Liver (tissue), 9 donors: Measurements from ENCODE around the gene CEP128. TPM values are rescaled to one million over a fixed set of nuclear protein-coding genes. Genes with fewer than 3 reads are reported as not detected.

Experiments
- DNase-seq: peaks from one replicate; pipeline ENCODE4 v3.0.0-alpha.2; 2017; ENCODE audit warnings: low spot score
- H3K27ac ChIP-seq, 2 donors: one replicate each; pipeline ENCODE4 v1.7.0; 2013; ENCODE audit warnings: inconsistent platforms in 2 of 2, low read length in 2 of 2, control low read depth in 1 of 2, low read depth in 1 of 2, mild to moderate bottlenecking in 1 of 2
- H3K27me3 ChIP-seq, 4 donors: one replicate each; pipeline versions ENCODE4 v1.6.1 to v1.7.0; 2013; ENCODE audit warnings: low read length in 3 of 4, inconsistent platforms in 1 of 4, mild to moderate bottlenecking in 1 of 4, moderate library complexity in 1 of 4; ENCODE audit not compliant: control insufficient read depth in 4 of 4, insufficient read depth in 4 of 4
- H3K36me3 ChIP-seq, 4 donors: one replicate each; pipeline versions ENCODE4 v1.6.1 to v1.7.0; 2013; ENCODE audit warnings: low read length in 3 of 4, mild to moderate bottlenecking in 3 of 4, low read depth in 1 of 4, moderate library complexity in 1 of 4; ENCODE audit not compliant: control insufficient read depth in 4 of 4, insufficient read depth in 3 of 4
- H3K4me1 ChIP-seq, 4 donors: one replicate each; pipeline versions ENCODE4 v1.6.1 to v1.7.0; 2013; ENCODE audit warnings: low read length in 3 of 4, mild to moderate bottlenecking in 3 of 4, moderate library complexity in 1 of 4; ENCODE audit not compliant: control insufficient read depth in 4 of 4, insufficient read depth in 4 of 4
- H3K4me3 ChIP-seq, 3 donors: one replicate each; pipeline versions ENCODE4 v1.6.1 to v1.7.0; 2013; ENCODE audit warnings: low read length in 3 of 3, control low read depth in 1 of 3, low read depth in 1 of 3, mild to moderate bottlenecking in 1 of 3
- H3K9ac ChIP-seq, 2 donors: one replicate each; pipeline ENCODE4 v1.7.0; 2013; ENCODE audit warnings: low read length in 2 of 2, mild to moderate bottlenecking in 2 of 2, moderate library complexity in 2 of 2, control low read depth in 1 of 2, low read depth in 1 of 2
- H3K9me3 ChIP-seq, 4 donors: one replicate each; pipeline versions ENCODE4 v1.6.1 to v1.7.0; 2013; ENCODE audit warnings: low read length in 3 of 4; ENCODE audit not compliant: control insufficient read depth in 4 of 4
- ATF3 ChIP-seq: IDR thresholded peaks from 2 replicates; pipeline ENCODE4 v1.6.1; 2016; ENCODE audit warnings: antibody characterized with exemption
- CTCF ChIP-seq: fragments of 150-350 bp; IDR thresholded peaks from 2 replicates; pipeline ENCODE4 v1.5.1; 2017; ENCODE audit warnings: improper control_type of control experiment, low read depth, low read length; ENCODE audit not compliant: missing input control
- EGR1 ChIP-seq, 2 donors: IDR thresholded peaks; 2 replicates each; pipeline ENCODE4 v1.6.1; 2016 to 2018; ENCODE audit warnings: antibody characterized with exemption in 2 of 2, low read depth in 2 of 2
- FOXA1 ChIP-seq: IDR thresholded peaks from 2 replicates; pipeline ENCODE4 v1.6.1; 2016; ENCODE audit warnings: antibody characterized with exemption
- FOXA2 ChIP-seq: IDR thresholded peaks from 2 replicates; pipeline ENCODE4 v1.6.1; 2016; ENCODE audit warnings: antibody characterized with exemption
- GABPA ChIP-seq, 2 donors: IDR thresholded peaks in 1 of 2; conservative IDR thresholded peaks in 1 of 2; 2 replicates each; pipeline ENCODE4 v1.6.1; 2016; ENCODE audit warnings: antibody characterized with exemption in 2 of 2, mild to moderate bottlenecking in 1 of 2, moderate library complexity in 1 of 2
- HNF4A ChIP-seq, 2 donors: conservative IDR thresholded peaks; 2 replicates each; pipeline ENCODE4 v1.6.1; 2016; ENCODE audit warnings: antibody characterized with exemption in 2 of 2, mild to moderate bottlenecking in 2 of 2
- HNF4G ChIP-seq: IDR thresholded peaks from 2 replicates; pipeline ENCODE4 v1.6.1; 2016; ENCODE audit warnings: antibody characterized with exemption
- JUND ChIP-seq, 2 donors: IDR thresholded peaks; 2 replicates each; pipeline ENCODE4 v1.6.1; 2016; ENCODE audit warnings: antibody characterized with exemption in 2 of 2
- MAX ChIP-seq: IDR thresholded peaks from 2 replicates; pipeline ENCODE4 v1.6.1; 2016; ENCODE audit warnings: antibody characterized with exemption
- NR2F2 ChIP-seq: IDR thresholded peaks from 2 replicates; pipeline ENCODE4 v1.6.1; 2016; ENCODE audit warnings: antibody characterized with exemption
- RAD21 ChIP-seq, 2 donors: IDR thresholded peaks; 2 replicates each; pipeline ENCODE4 v1.6.1; 2016; ENCODE audit warnings: antibody characterized with exemption in 2 of 2, mild to moderate bottlenecking in 2 of 2
- REST ChIP-seq: IDR thresholded peaks from 2 replicates; pipeline ENCODE4 v1.6.1; 2016; ENCODE audit warnings: antibody characterized with exemption, mild to moderate bottlenecking
- RXRA ChIP-seq, 2 donors: IDR thresholded peaks; 2 replicates each; pipeline ENCODE4 v1.6.1; 2017 to 2018; ENCODE audit warnings: antibody characterized with exemption in 2 of 2, mild to moderate bottlenecking in 1 of 2
- SP1 ChIP-seq: IDR thresholded peaks from 2 replicates; pipeline ENCODE4 v1.6.1; 2018; ENCODE audit warnings: antibody characterized with exemption, mild to moderate bottlenecking
- TAF1 ChIP-seq: conservative IDR thresholded peaks from 2 replicates; pipeline ENCODE4 v1.6.1; 2016; ENCODE audit warnings: antibody characterized with exemption, mild to moderate bottlenecking
- YY1 ChIP-seq: IDR thresholded peaks from 2 replicates; pipeline ENCODE4 v1.6.1; 2016; ENCODE audit warnings: antibody characterized with exemption, mild to moderate bottlenecking
- WGBS: extraction: QIAGEN DNeasy Blood & Tissue Kit; methylation state at CpG from one replicate; pipeline ENCODE4 v1.1.7; 2013; 5-methylcytosine and 5-hydroxymethylcytosine counted together
- polyA plus RNA-seq, 2 donors: library from polyadenylated mRNA; stranded (reverse) in 1 of 2; unstranded in 1 of 2; fragments of 200-250 nt in 1 of 2; fragments of >200 nt in 1 of 2; fragmentation: Nextera tagmentation in 1 of 2; extraction: Ambion mirVana in 1 of 2; gene quantifications; one replicate each; pipeline versions ENCODE4 v1.2.1 to v1.2.3, GENCODE V29; 2013 to 2015
- total RNA-seq, 2 donors: library from RNA; depleted of rRNA; stranded (reverse); fragments of >200 nt; gene quantifications; one replicate each; pipeline ENCODE4 v1.2.3, GENCODE V29; 2014
- TF ChIP-seq, protein P1 (sequence below): IDR thresholded peaks from 2 replicates; pipeline ENCODE4 v1.6.1; 2016; ENCODE audit warnings: antibody characterized with exemption
- donor health status: healthy.
- donor health status: healthy.
- donor health status: healthy.
- donor health status: healthy.
- donor health status: healthy.

CEP128 gene
- total and polyA plus RNA-seq, 4 donors = 0.27 to 3.8 (median 1.4) TPM

DNA sequence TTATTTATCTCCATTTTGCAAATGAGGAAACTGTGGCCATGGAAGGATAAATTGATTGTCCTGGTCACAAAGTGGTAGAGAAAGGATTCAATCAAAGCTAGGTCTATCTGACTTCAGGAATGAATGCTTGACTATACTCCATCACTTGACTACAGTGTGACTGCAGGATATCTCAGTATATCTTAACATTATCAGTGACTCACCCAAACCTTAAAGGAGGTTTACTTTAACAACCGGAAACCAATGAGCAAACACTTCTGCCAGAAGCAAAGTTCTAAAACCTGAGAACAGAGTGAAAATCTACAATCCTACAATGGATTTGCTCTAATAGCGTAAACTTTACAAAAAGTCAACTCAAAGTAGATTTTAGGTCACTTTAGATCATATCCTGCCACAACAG lies 277.0 kb downstream of the CEP128 start:
- TF ChIP-seq TAF1 (no peak), FOXA2 (no peak), SP1 (no peak), HNF4A (conservative IDR thresholded peaks at IDR 0.05) (no peak), FOXA1 (no peak), YY1 (no peak), CTCF (no peak), REST (no peak), RAD21 (IDR thresholded peaks at IDR 0.05) (no peak), JUND (IDR thresholded peaks at IDR 0.05) (no peak), EGR1 (IDR thresholded peaks at IDR 0.05; ENCODE audit: low read depth in 2 of 2) (no peak), RXRA (IDR thresholded peaks at IDR 0.05) (no peak), MAX (no peak), HNF4G (no peak), ATF3 (no peak), NR2F2 (no peak), GABPA (IDR thresholded peaks at IDR 0.05 in 1 of 2, conservative IDR thresholded peaks at IDR 0.05 in 1 of 2) (no peak)
- TF ChIP-seq, protein P1, sequence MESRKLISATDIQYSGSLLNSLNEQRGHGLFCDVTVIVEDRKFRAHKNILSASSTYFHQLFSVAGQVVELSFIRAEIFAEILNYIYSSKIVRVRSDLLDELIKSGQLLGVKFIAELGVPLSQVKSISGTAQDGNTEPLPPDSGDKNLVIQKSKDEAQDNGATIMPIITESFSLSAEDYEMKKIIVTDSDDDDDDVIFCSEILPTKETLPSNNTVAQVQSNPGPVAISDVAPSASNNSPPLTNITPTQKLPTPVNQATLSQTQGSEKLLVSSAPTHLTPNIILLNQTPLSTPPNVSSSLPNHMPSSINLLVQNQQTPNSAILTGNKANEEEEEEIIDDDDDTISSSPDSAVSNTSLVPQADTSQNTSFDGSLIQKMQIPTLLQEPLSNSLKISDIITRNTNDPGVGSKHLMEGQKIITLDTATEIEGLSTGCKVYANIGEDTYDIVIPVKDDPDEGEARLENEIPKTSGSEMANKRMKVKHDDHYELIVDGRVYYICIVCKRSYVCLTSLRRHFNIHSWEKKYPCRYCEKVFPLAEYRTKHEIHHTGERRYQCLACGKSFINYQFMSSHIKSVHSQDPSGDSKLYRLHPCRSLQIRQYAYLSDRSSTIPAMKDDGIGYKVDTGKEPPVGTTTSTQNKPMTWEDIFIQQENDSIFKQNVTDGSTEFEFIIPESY = no peak
- WGBS = 94% methylated on average over 2 of the region's 2 CpGs

More for the DNA sequence above, 277.0 kb downstream of the CEP128 start:
- Histone ChIP-seq H3K9ac (no peak overlapping the region), H3K36me3 (no peaks in the 10 kb centered on the region), H3K27me3 (no peaks in the 10 kb centered on the region), H3K27ac (no peak overlapping the region), H3K9me3 (no peaks in the 10 kb centered on the region), H3K4me3 (no peak overlapping the region), H3K4me1 (no peaks in the 10 kb centered on the region)
- no peak for DNase-seq
